Hematopoietic multipotent progenitor cell (in vitro differentiated cells): Measurements from ENCODE around the gene WNT3. TPM values are rescaled to one million over a fixed set of nuclear protein-coding genes. Genes with fewer than 3 reads are reported as not detected.

Experiments used
- DNase-seq, 3 donors: peaks; one replicate each; pipeline ENCODE4 v3.0.0-alpha.2; 2011 to 2015; ENCODE audit warnings: low read depth in 2 of 3, low spot score in 2 of 3
- total RNA-seq: library from RNA; depleted of rRNA; stranded (reverse); fragments of >200 nt; gene quantifications from one replicate; pipeline ENCODE4 v1.2.3, GENCODE V29; 2012

WNT3 gene
- total RNA-seq, 1 donor, result under 0.01 TPM

GRCh38 chr17:46789610-46790009 lies 28.9 kb downstream of the WNT3 start:
- no peak for DNase-seq

GRCh38 chr17:46788796-46789195 lies 29.7 kb downstream of the WNT3 start:
- DNase-seq, result no peak

- no peak for DNase-seq
Measured at GRCh38 chr17:46788300-46788699, 30.2 kb downstream of the WNT3 start.

GRCh38 chr17:46787478-46787877 lies 31.0 kb downstream of the WNT3 start:
- no peak for DNase-seq

GRCh38 chr17:46785696-46786095 lies 32.8 kb downstream of the WNT3 start:
- no peak for DNase-seq

- DNase-seq, result no peak
Measured at GRCh38 chr17:46783031-46783593, 35.4 kb downstream of the WNT3 start.

- DNase-seq, result peak in 2 of 3 donors; percentile 36 to 38
Measured at GRCh38 chr17:46782250-46782953, 36.1 kb downstream of the WNT3 start.

- DNase-seq, result no peak
Measured at GRCh38 chr17:46780003-46780373, 38.5 kb downstream of the WNT3 start.

- peak in 1 of 3 donors; percentile 33 for DNase-seq
Measured at GRCh38 chr17:46777943-46778915, 40.3 kb downstream of the WNT3 start.

- DNase-seq, result no peak
Measured at GRCh38 chr17:46776298-46777005, 42.0 kb downstream of the WNT3 start.

GRCh38 chr17:46774108-46774737 lies 44.3 kb downstream of the WNT3 start:
- DNase-seq, result no peak

GRCh38 chr17:46773676-46774075 lies 44.8 kb downstream of the WNT3 start:
- DNase-seq, result no peak

GRCh38 chr17:46773221-46773605 lies 45.3 kb downstream of the WNT3 start:
- DNase-seq, result peak in 2 of 3 donors; percentile 29 to 43

- no peak for DNase-seq
Measured at GRCh38 chr17:46772475-46773220, 45.8 kb downstream of the WNT3 start.

GRCh38 chr17:46771561-46772474 lies 46.7 kb downstream of the WNT3 start:
- DNase-seq, result peak in 1 of 3 donors; percentile 23

GRCh38 chr17:46770818-46771560 lies 47.5 kb downstream of the WNT3 start:
- DNase-seq, result peak in 2 of 3 donors; percentile 40 to 57

- DNase-seq, result no peak
Measured at GRCh38 chr17:46770439-46770817, 48.1 kb downstream of the WNT3 start.
